ENCODE data around the gene SUGCT.

DNA sequence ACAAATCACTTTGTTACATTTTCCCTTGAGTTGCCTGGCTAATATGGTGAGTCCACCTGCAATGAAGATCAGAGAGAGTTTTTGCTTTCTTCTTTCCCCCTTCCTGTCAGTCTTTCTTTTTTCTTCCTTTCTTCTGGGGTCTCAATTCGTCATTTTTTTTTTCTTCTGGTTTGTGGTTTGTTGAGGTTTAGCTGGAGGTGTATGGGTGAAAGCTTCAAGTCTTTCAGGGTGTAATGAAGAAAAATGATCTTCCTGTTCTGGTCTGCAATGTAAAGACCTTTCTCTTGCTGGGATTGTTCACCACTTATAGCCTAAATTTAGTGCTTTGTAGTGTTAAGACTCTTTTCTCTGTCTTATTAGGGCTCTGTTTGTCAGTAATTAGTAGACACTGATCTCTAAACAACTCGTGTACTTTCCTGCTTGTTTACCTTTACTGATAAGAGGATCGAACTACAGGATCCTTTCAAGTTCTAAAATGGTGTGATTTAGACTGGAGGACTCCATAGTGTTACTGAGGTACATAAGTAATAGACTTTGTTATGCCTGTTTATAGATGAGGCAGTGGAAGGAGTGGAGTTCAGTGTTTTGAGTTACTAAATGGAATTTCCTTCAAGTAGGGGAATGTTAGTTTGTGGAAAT lies 129.1 kb downstream of the SUGCT start:
- no peak for TF ChIP-seq EGR1 (IDR thresholded peaks at IDR 0.05)
- TF ChIP-seq TEAD4 (IDR thresholded peaks at IDR 0.05) = no peak
- TF ChIP-seq EP300 (IDR thresholded peaks at IDR 0.05; ENCODE audit: borderline replicate concordance) = no peak
- no peak for TF ChIP-seq RAD21 (IDR thresholded peaks at IDR 0.05; ENCODE audit: low read depth)
- TF ChIP-seq, protein P1, sequence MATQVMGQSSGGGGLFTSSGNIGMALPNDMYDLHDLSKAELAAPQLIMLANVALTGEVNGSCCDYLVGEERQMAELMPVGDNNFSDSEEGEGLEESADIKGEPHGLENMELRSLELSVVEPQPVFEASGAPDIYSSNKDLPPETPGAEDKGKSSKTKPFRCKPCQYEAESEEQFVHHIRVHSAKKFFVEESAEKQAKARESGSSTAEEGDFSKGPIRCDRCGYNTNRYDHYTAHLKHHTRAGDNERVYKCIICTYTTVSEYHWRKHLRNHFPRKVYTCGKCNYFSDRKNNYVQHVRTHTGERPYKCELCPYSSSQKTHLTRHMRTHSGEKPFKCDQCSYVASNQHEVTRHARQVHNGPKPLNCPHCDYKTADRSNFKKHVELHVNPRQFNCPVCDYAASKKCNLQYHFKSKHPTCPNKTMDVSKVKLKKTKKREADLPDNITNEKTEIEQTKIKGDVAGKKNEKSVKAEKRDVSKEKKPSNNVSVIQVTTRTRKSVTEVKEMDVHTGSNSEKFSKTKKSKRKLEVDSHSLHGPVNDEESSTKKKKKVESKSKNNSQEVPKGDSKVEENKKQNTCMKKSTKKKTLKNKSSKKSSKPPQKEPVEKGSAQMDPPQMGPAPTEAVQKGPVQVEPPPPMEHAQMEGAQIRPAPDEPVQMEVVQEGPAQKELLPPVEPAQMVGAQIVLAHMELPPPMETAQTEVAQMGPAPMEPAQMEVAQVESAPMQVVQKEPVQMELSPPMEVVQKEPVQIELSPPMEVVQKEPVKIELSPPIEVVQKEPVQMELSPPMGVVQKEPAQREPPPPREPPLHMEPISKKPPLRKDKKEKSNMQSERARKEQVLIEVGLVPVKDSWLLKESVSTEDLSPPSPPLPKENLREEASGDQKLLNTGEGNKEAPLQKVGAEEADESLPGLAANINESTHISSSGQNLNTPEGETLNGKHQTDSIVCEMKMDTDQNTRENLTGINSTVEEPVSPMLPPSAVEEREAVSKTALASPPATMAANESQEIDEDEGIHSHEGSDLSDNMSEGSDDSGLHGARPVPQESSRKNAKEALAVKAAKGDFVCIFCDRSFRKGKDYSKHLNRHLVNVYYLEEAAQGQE (IDR thresholded peaks at IDR 0.05; ENCODE audit: low read depth) = no peak
- TF ChIP-seq YY1 (IDR thresholded peaks at IDR 0.05; ENCODE audit: low read depth) = no peak
- TF ChIP-seq FOXM1 (IDR thresholded peaks at IDR 0.05; ENCODE audit: borderline replicate concordance, low read depth) = no peak
- TF ChIP-seq, protein P2, sequence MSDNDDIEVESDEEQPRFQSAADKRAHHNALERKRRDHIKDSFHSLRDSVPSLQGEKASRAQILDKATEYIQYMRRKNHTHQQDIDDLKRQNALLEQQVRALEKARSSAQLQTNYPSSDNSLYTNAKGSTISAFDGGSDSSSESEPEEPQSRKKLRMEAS (IDR thresholded peaks at IDR 0.05) = no peak
- TF ChIP-seq, protein P3, sequence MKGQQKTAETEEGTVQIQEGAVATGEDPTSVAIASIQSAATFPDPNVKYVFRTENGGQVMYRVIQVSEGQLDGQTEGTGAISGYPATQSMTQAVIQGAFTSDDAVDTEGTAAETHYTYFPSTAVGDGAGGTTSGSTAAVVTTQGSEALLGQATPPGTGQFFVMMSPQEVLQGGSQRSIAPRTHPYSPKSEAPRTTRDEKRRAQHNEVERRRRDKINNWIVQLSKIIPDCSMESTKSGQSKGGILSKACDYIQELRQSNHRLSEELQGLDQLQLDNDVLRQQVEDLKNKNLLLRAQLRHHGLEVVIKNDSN (IDR thresholded peaks at IDR 0.05) = no peak
- no peak for TF ChIP-seq CREB1 (IDR thresholded peaks at IDR 0.05; ENCODE audit: low read depth)
- no peak for TF ChIP-seq TCF12 (IDR thresholded peaks at IDR 0.05; ENCODE audit: low read depth)
- no peak for TF ChIP-seq TAF1 (IDR thresholded peaks at IDR 0.05; ENCODE audit: low read depth)
- no peak for TF ChIP-seq ZBTB7A (IDR thresholded peaks at IDR 0.05; ENCODE audit: low read depth)
- TF ChIP-seq CEBPB (IDR thresholded peaks at IDR 0.05) = no peak

All from Ishikawa (cell line).